Endothelial cell of umbilical vein (primary cell): ENCODE measurements around the gene GRM8. TPM values are rescaled to one million over a fixed set of nuclear protein-coding genes. Genes with fewer than 3 reads are reported as not detected.

ENCODE experiments used
- BruUV-seq: library from RNA; stranded (reverse); fragments of 400-500 nt; replicated peaks from 2 replicates; lab custom pipeline; 2021; lab: Mats Ljungman, UMichigan
- CTCF ChIA-PET: fragments of 300-600, 350-600 bp; sonication (Branson Sonifier 250); formaldehyde crosslinking; loops from one replicate; lab custom pipeline; 2021; ENCODE audit warnings: antibody characterized with exemption, inconsistent platforms; lab: Charles Lee
- POLR2A ChIA-PET: fragments of 300-600, 350-600 bp; sonication (Branson Sonifier 250); formaldehyde crosslinking; loops from one replicate; lab custom pipeline; 2021; ENCODE audit warnings: antibody characterized with exemption, inconsistent platforms; lab: Charles Lee
- DNase-seq: peaks from one replicate; pipeline ENCODE4 v3.0.0-alpha.2; 2011; ENCODE audit warnings: low read depth, low spot score
- FAIRE-seq: peaks from 2 replicates; lab custom pipeline; 2011; peaks lifted over from hg19 to GRCh38; lab: Jason Lieb, UNC
- H2AFZ ChIP-seq: 2 replicates; pipeline ENCODE4 v1.6.0; 2012; ENCODE audit warnings: low read depth, low read length, control low read depth, inconsistent platforms
- H3K27ac ChIP-seq: 2 replicates; pipeline ENCODE4 v1.5.1; 2011; ENCODE audit warnings: low read depth, mild to moderate bottlenecking, control low read depth, low read length, moderate library complexity; ENCODE audit not compliant: insufficient read depth
- H3K27me3 ChIP-seq, 2 experiments: 2 replicates each; pipeline versions ENCODE4 v1.6.0 to v1.6.1; 2011; ENCODE audit warnings: low read length in 2 of 2, mixed read lengths in 1 of 2; ENCODE audit not compliant: control insufficient read depth in 2 of 2, insufficient read depth in 2 of 2
- H3K36me3 ChIP-seq, 2 experiments: 2 replicates in 1 of 2; 3 replicates in 1 of 2; pipeline ENCODE4 v1.5.1; 2011; ENCODE audit warnings: low read length in 2 of 2, mild to moderate bottlenecking in 1 of 2, moderate library complexity in 1 of 2; ENCODE audit not compliant: control insufficient read depth in 2 of 2, insufficient read depth in 2 of 2; ENCODE audit errors: extremely low read depth in 1 of 2
- H3K4me1 ChIP-seq: 3 replicates; pipeline ENCODE4 v1.5.1; 2011; ENCODE audit warnings: mild to moderate bottlenecking, low read length; ENCODE audit not compliant: control insufficient read depth, insufficient read depth; ENCODE audit errors: extremely low read depth
- H3K4me2 ChIP-seq: 2 replicates; pipeline ENCODE4 v1.6.1; 2011; ENCODE audit warnings: low read length, control low read depth, mixed read lengths; ENCODE audit not compliant: insufficient read depth
- H3K4me3 ChIP-seq, 3 experiments: fragments of 200-600 bp in 1 of 3; sonication (generic), shearing (Covaris generic) in 1 of 3; replicated peaks in 1 of 3; 2 replicates each; pipeline ENCODE4 v1.5.1; 2011 to 2016; ENCODE audit warnings: control low read depth in 3 of 3, low read length in 3 of 3, mild to moderate bottlenecking in 2 of 3, inconsistent platforms in 1 of 3, low read depth in 1 of 3, moderate library complexity in 1 of 3; ENCODE audit not compliant: insufficient read depth in 1 of 3
- H3K79me2 ChIP-seq: 2 replicates; pipeline ENCODE4 v1.6.0; 2012; ENCODE audit warnings: low read length, inconsistent platforms; ENCODE audit not compliant: control insufficient read depth, insufficient read depth
- H3K9ac ChIP-seq: replicated peaks from 2 replicates; pipeline ENCODE3; 2011; ENCODE audit warnings: low read length, control low read depth; ENCODE audit not compliant: insufficient read depth; ENCODE audit errors: extremely low read depth
- H3K9me1 ChIP-seq: replicated peaks from 3 replicates; pipeline ENCODE4 v1.6.0; 2011; ENCODE audit warnings: mild to moderate bottlenecking, low read length; ENCODE audit not compliant: control insufficient read depth, insufficient read depth; ENCODE audit errors: extremely low read depth
- H3K9me3 ChIP-seq: replicated peaks from 2 replicates; pipeline ENCODE4 v1.5.1; 2012; ENCODE audit warnings: low read length, inconsistent platforms; ENCODE audit not compliant: control insufficient read depth, insufficient read depth
- H4K20me1 ChIP-seq: replicated peaks from 2 replicates; pipeline ENCODE3; 2011; ENCODE audit warnings: mild to moderate bottlenecking, low read length; ENCODE audit not compliant: control insufficient read depth, insufficient read depth; ENCODE audit errors: extremely low read depth
- CTCF ChIP-seq, 2 donors: IDR thresholded peaks; 1 replicate in 1 of 2; 2 replicates in 1 of 2; pipeline ENCODE4 v1.5.1; 2011; ENCODE audit warnings: low read length in 2 of 2, mild to moderate bottlenecking in 2 of 2, moderate library complexity in 2 of 2, control low read depth in 1 of 2, inconsistent platforms in 1 of 2, low read depth in 1 of 2; ENCODE audit not compliant: insufficient read depth in 1 of 2; ENCODE audit errors: extremely low read depth in 1 of 2
- EZH2 ChIP-seq: IDR thresholded peaks from 2 replicates; pipeline ENCODE4 v1.6.1; 2012; ENCODE audit warnings: borderline replicate concordance, low read depth, mild to moderate bottlenecking, moderate library complexity, low read length, inconsistent platforms; ENCODE audit not compliant: severe bottlenecking
- FOS ChIP-seq: IDR thresholded peaks from 2 replicates; pipeline ENCODE4 v1.6.1; 2011; ENCODE audit warnings: mild to moderate bottlenecking, low read length, moderate library complexity, borderline replicate concordance; ENCODE audit not compliant: insufficient read depth
- GATA2 ChIP-seq: IDR thresholded peaks from 2 replicates; pipeline ENCODE4 v1.7.0; 2011; ENCODE audit warnings: low read depth, mild to moderate bottlenecking, moderate library complexity, mixed read lengths, low read length; ENCODE audit not compliant: insufficient read length, insufficient read depth
- JUN ChIP-seq: IDR thresholded peaks from 2 replicates; pipeline ENCODE4 v1.6.1; 2011; ENCODE audit warnings: borderline replicate concordance, low read depth; ENCODE audit not compliant: insufficient read length, insufficient read depth
- MAX ChIP-seq: IDR thresholded peaks from 2 replicates; pipeline ENCODE4 v1.6.1; 2011; ENCODE audit not compliant: insufficient read depth, insufficient read length
- MYC ChIP-seq: IDR thresholded peaks from one replicate; pipeline ENCODE4 v1.6.1; 2011; ENCODE audit warnings: mild to moderate bottlenecking, low read depth, low read length
- POLR2A ChIP-seq: IDR thresholded peaks from 2 replicates; pipeline ENCODE4 v1.6.1; 2012; ENCODE audit warnings: low read depth, mild to moderate bottlenecking, control low read depth, low read length
- POLR2AphosphoS5 ChIP-seq: IDR thresholded peaks from 2 replicates; pipeline ENCODE4 v1.6.1; 2012; ENCODE audit warnings: low read depth, mild to moderate bottlenecking, control low read depth, low read length, moderate library complexity; ENCODE audit not compliant: insufficient read depth
- dilution Hi-C: fragments of 300-500 bp; cut with MboI; formaldehyde crosslinking; loops from one replicate; pipeline ENCODE4 v1.15.0; 2019; ENCODE audit warnings: low sequenced_read_pairs; ENCODE audit not compliant: extremely low pct_ligation_motif_present
- intact Hi-C: fragments of 100-400 bp; cut with micrococcal nuclease; formaldehyde crosslinking; loops from one replicate; pipeline ENCODE4 v1.10.0; 2022
- polyA plus RNA-seq, 4 experiments: library from polyadenylated mRNA; depleted of rRNA in 3 of 4; stranded (reverse) in 3 of 4; unstranded in 1 of 4; fragments of >200 nt; gene quantifications; 2 replicates each; pipeline versions ENCODE4 v1.2.1 to v1.2.3, GENCODE V29; 2011 to 2012; ENCODE audit warnings: missing spikeins in 1 of 4
- total RNA-seq: library from RNA; stranded (reverse); gene quantifications from 2 replicates; pipeline ENCODE4 v1.2.3, GENCODE V29; 2021

The GRM8 gene
- total and polyA plus RNA-seq, 2 donors (not counting 3 experiments of a cell fraction or from before 2014, with no cell fraction given): not detected

- no peak for DNase-seq
- Histone ChIP-seq H3K9me3 (no peaks in the 10 kb centered on the region), H3K4me3 (no peak overlapping the region), H4K20me1 (no peaks in the 10 kb centered on the region), H3K27ac (no peak overlapping the region), H3K27me3 (no peaks in the 10 kb centered on the region), H3K4me1 (no peaks in the 10 kb centered on the region), H3K9me1 (no peaks in the 10 kb centered on the region), H3K36me3 (no peaks in the 10 kb centered on the region), H3K4me2 (no peak overlapping the region), H2AFZ (no peak overlapping the region), H3K79me2 (no peaks in the 10 kb centered on the region), H3K9ac (no peak overlapping the region)
- ChIA-PET CTCF (no interaction called here), POLR2A (no interaction called here)
- dilution Hi-C loops: no loop called here
- BruUV-seq: no TSS peak
- intact Hi-C loops: no loop called here
- no peak for FAIRE-seq
- TF ChIP-seq EZH2 (no peak), FOS (no peak)
Measured at GRCh38 chr7:127221731-127222130, 31.0 kb downstream of the GRM8 start.

GRCh38 chr7:127214956-127215718 is 37.6 kb downstream of the GRM8 start:
- Histone ChIP-seq H3K9me1 (no peaks in the 10 kb centered on the region), H4K20me1 (no peaks in the 10 kb centered on the region), H3K27me3 (no peaks in the 10 kb centered on the region), H3K4me1 (no peaks in the 10 kb centered on the region), H3K4me3 (no peak overlapping the region), H3K36me3 (no peaks in the 10 kb centered on the region), H3K9me3 (no peaks in the 10 kb centered on the region), H3K79me2 (no peaks in the 10 kb centered on the region), H3K9ac (no peak overlapping the region), H3K27ac (no peak overlapping the region), H3K4me2 (no peak overlapping the region), H2AFZ (no peak overlapping the region)
- BruUV-seq: no TSS peak
- DNase-seq: no peak
- CTCF ChIA-PET: no interaction called here
- dilution Hi-C loops (no loop called here), intact Hi-C loops (no loop called here)
- no peak for TF ChIP-seq MYC
- TF ChIP-seq JUN: no peak
- TF ChIP-seq CTCF (IDR thresholded peaks at IDR 0.05; ENCODE audit: extremely low read depth in 1 of 2, insufficient read depth in 1 of 2, low read depth in 1 of 2, low read length in 2 of 2): no peak
- no peak for TF ChIP-seq GATA2
- no peak for TF ChIP-seq FOS
- no peak for TF ChIP-seq MAX
- no peak for TF ChIP-seq POLR2A
- TF ChIP-seq POLR2AphosphoS5: no peak
- TF ChIP-seq EZH2: no peak
- POLR2A ChIA-PET: no interaction called here
- no peak for FAIRE-seq
